ENCODE measurements around the gene MAST1.
"Not testable (repeated sequence)": the region's sequence is repeated elsewhere in the genome, so short reads cannot be mapped to it uniquely, and the experiment has no call there.

MAST1 gene

DNA sequence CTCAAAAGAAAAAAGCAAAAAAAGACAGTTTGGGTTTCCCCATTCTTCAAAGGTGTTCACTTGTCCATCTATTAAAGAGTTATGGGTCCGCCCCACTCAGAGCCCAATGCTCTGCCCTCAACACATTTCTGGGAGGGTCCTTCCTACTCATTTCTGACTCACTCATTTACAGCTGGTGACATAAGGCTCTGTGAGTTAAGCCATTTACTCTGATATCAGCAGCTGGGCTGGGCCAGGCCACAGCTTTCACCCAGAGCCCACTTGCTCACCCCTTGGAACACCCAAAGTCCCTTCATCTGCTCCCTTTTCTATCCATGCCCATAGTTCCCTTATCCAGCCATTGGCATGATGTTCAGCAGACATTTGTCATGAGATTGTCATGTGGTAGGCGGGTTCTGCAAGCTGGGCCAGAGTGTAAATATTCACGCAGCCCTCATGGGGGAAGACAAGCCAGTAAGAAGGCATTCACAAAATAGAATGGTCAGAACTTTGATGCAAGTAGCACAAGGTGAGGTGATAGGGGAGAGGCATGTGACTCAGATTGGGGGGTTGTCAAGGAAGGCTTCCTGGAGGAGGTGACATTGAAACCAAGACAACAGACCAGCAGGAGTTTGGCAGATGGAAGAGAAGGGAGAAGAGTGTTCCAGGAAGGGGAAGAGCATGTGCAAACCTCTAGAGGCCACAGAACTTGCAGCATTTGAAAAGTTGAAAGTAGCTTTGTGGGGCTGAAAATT lies 5.9 kb downstream of the MAST1 start:
- H3K4me3 ChIP-seq (ENCODE audit: low read depth in 1 of 2, low read length in 2 of 2) = no peak overlapping the region
- peaks cover 38% of the 10 kb centered on the region for H3K27me3 ChIP-seq (ENCODE audit: low read depth, low read length)
- peaks cover 0 to 9% of the 10 kb centered on the region in 2 donors for H3K4me1 ChIP-seq (ENCODE audit: control insufficient read depth in 1 of 2, insufficient read depth in 2 of 2, low read length in 2 of 2)
- no peak overlapping the region for H3K27ac ChIP-seq (ENCODE audit: low read length)
- H3K9me3 ChIP-seq (ENCODE audit: control insufficient read depth in 1 of 2, low read length in 2 of 2) = no peaks in the 10 kb centered on the region
- H3K36me3 ChIP-seq (ENCODE audit: control insufficient read depth in 1 of 2, insufficient read depth in 2 of 2, low read length in 2 of 2) = no peaks in the 10 kb centered on the region

DNA sequence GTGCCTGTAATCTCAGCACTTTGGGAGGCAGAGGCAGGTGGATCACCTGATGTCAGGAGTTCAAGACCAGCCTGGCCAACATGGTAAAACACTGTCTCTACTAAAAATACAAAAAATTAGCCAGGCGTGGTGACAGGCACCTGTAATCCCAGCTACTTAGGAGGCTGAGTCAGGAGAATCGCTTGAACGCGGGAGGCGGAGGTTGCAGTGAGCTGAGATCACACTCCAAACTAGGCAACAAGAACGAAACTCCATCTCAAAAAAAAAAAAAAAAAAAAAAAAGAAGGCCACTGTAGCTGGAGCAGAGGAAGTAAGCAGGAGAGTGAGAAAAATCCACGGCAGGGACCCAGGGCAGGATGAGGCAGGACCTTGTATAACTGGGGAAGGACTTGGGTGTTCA lies 8.3 kb downstream of the MAST1 start:
- H3K27me3 ChIP-seq (ENCODE audit: low read depth, low read length) = peaks cover 15% of the 10 kb centered on the region
- not testable (repeated sequence) for H3K4me1 ChIP-seq (ENCODE audit: control insufficient read depth in 1 of 2, insufficient read depth in 2 of 2, low read length in 2 of 2); H3K4me3 ChIP-seq (ENCODE audit: low read depth in 1 of 2, low read length in 2 of 2); H3K36me3 ChIP-seq (ENCODE audit: control insufficient read depth in 1 of 2, insufficient read depth in 2 of 2, low read length in 2 of 2); H3K9me3 ChIP-seq (ENCODE audit: control insufficient read depth in 1 of 2, low read length in 2 of 2); H3K27ac ChIP-seq (ENCODE audit: low read length)

DNA sequence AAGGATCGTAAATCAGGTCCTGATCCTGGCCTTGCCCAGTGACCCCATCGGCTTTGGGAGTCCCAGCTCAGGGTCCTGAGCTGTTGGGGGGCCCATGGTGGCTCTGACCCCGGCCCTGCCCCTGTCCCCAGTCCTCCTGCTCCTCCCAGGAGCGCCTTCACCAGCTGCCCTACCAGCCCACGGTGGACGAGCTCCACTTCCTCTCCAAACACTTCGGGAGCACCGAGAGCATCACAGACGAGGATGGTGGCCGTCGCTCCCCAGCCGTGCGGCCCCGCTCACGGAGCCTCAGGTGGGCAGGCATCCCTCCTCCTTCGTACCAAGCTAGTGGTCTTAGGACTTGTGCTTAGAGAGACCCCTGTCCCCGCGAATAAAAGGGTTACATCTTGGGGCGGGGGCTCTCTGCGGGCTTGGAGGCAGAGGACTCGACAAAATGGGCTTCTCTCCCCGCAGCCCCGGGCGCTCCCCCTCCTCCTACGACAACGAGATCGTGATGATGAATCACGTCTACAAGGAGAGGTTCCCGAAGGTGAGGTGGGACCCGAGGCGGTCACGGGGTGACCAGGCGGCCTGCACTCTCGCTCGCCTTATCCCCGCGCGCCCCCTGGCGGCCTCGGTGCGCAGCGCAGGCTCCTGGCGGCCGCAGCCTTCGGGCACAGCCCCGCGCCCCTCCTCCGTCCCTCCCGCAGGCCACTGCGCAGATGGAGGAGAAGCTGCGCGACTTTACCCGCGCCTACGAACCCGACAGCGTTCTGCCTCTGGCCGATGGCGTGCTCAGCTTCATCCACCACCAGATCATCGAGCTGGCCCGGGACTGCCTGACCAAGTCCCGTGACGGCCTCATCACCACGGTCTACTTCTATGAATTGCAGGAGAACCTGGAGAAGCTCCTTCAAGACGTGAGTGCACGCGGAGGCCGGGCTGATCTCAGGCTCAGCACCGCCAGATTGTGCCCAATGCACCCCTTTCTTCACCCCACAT lies 9.1 kb downstream of the MAST1 start:
- Histone ChIP-seq H3K4me1 (ENCODE audit: control insufficient read depth in 1 of 2, insufficient read depth in 2 of 2, low read length in 2 of 2) (no peaks in the 10 kb centered on the region), H3K36me3 (ENCODE audit: control insufficient read depth in 1 of 2, insufficient read depth in 2 of 2, low read length in 2 of 2) (no peaks in the 10 kb centered on the region), H3K27ac (ENCODE audit: low read length) (no peak overlapping the region), H3K9me3 (ENCODE audit: control insufficient read depth in 1 of 2, low read length in 2 of 2) (no peaks in the 10 kb centered on the region), H3K4me3 (ENCODE audit: low read depth in 1 of 2, low read length in 2 of 2) (peak overlapping the region; percentile 3 to 41), H3K27me3 (ENCODE audit: low read depth, low read length) (peaks cover 9% of the 10 kb centered on the region)

DNA sequence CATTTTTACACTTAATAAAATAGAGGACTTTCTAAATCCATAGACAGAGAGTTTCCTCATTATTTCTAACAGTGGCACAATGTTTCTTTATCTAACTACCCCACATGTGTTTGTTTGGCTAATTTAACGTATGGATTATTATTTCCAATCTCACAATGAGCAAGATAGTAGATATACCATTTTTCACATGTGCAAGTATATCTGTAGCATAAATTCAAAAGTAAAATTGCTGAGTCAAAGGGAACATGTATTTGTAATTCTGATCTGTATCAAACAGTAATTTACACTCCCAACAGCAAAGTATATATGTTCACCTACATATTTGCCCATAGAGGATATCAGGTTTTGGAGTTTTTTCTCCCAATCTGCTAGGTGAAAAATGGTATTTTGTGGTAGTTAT lies 18.3 kb downstream of the MAST1 start:
- no peaks in the 10 kb centered on the region for H3K36me3 ChIP-seq (ENCODE audit: control insufficient read depth in 1 of 2, insufficient read depth in 2 of 2, low read length in 2 of 2)
- no peak overlapping the region for H3K4me3 ChIP-seq (ENCODE audit: low read depth in 1 of 2, low read length in 2 of 2)
- no peaks in the 10 kb centered on the region for H3K27me3 ChIP-seq (ENCODE audit: low read depth, low read length)
- H3K27ac ChIP-seq (ENCODE audit: low read length) = no peak overlapping the region
- H3K9me3 ChIP-seq (ENCODE audit: control insufficient read depth in 1 of 2, low read length in 2 of 2) = no peaks in the 10 kb centered on the region
- H3K4me1 ChIP-seq (ENCODE audit: control insufficient read depth in 1 of 2, insufficient read depth in 2 of 2, low read length in 2 of 2) = no peaks in the 10 kb centered on the region

DNA sequence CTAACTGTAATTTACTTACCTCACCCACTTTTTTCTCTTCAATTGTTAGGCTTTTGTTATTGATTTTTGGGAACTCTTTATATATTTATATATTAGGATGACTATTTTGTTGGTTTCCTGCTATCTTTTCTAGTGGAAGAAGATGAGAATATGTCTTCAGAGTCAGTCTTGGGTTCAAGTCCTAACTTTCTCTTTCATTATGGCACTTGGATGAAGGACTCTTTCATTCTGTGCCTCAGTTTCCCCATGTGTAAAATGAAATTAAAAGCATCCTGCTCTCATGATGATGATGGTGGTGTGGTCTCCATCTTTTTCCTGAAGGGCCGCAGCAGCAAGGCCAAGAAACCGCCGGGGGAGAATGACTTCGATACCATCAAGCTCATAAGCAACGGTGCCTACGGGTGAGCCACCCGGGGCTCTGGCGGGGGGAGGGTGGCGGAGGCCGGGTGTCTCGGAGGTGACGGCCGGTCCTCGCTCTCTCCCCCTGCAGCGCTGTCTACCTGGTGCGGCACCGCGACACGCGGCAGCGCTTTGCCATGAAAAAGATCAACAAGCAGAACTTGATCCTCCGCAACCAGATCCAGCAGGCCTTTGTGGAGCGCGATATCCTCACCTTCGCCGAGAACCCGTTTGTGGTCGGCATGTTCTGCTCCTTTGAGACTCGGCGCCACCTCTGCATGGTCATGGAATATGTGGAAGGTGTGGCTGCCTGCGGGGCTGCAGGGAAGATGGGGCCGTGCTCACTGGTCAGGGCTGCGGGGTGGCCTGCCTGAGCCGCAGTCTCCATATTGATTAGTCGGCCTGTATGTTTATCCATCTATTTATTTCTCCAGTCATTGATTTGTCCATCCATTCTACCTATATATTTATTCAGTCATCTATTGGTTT lies 20.0 kb downstream of the MAST1 start:
- no peak overlapping the region for H3K4me3 ChIP-seq (ENCODE audit: low read depth in 1 of 2, low read length in 2 of 2)
- H3K36me3 ChIP-seq (ENCODE audit: control insufficient read depth in 1 of 2, insufficient read depth in 2 of 2, low read length in 2 of 2) = no peaks in the 10 kb centered on the region
- no peaks in the 10 kb centered on the region for H3K4me1 ChIP-seq (ENCODE audit: control insufficient read depth in 1 of 2, insufficient read depth in 2 of 2, low read length in 2 of 2)
- H3K9me3 ChIP-seq (ENCODE audit: control insufficient read depth in 1 of 2, low read length in 2 of 2) = no peaks in the 10 kb centered on the region
- no peaks in the 10 kb centered on the region for H3K27me3 ChIP-seq (ENCODE audit: low read depth, low read length)
- no peak overlapping the region for H3K27ac ChIP-seq (ENCODE audit: low read length)

DNA sequence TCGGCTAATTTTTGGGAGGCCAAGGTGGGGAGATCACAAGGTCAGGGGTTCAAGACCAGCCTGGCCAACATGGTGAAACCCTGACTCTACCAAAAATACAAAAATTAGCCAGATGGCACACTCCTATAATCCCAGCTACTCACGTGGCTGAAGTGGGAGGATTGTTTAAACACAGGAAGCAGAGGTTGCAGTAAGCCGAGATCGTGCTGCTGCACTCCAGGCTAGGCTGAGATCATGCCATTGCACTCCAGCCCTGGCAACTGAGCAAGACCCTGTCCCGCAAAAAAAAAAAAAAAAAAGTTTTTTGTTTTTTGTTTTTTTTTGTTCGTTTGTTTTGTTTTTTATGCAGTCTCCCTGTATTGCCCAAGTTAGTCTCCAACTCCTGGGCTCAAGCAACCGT lies 21.2 kb downstream of the MAST1 start:
- no peaks in the 10 kb centered on the region for H3K36me3 ChIP-seq (ENCODE audit: control insufficient read depth in 1 of 2, insufficient read depth in 2 of 2, low read length in 2 of 2)
- H3K9me3 ChIP-seq (ENCODE audit: control insufficient read depth in 1 of 2, low read length in 2 of 2) = no peaks in the 10 kb centered on the region
- no peak overlapping the region for H3K27ac ChIP-seq (ENCODE audit: low read length)
- no peaks in the 10 kb centered on the region for H3K27me3 ChIP-seq (ENCODE audit: low read depth, low read length)
- no peaks in the 10 kb centered on the region for H3K4me1 ChIP-seq (ENCODE audit: control insufficient read depth in 1 of 2, insufficient read depth in 2 of 2, low read length in 2 of 2)
- no peak overlapping the region for H3K4me3 ChIP-seq (ENCODE audit: low read depth in 1 of 2, low read length in 2 of 2)

DNA sequence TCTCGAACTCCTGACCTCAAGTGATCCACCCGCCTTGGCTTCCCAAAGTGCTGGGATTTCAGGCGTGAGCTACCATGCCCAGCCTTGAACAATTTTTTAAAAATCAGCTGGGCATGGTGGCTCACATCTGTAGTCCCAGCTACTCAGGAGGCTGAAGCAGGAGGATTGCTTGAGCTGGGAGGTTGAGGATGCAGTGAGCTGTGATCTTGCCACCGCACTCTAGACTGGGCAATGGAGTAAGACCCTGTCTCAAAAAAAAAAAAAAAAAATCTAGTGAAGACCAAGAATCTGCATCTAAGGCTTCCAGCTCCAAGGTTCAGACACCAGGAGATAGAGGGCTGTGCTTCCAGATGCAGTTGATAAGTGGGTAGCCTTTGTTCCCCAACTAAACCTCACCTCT lies 25.8 kb downstream of the MAST1 start:
- peaks cover 0 to 9% of the 10 kb centered on the region in 2 donors for H3K4me1 ChIP-seq (ENCODE audit: control insufficient read depth in 1 of 2, insufficient read depth in 2 of 2, low read length in 2 of 2)
- no peak overlapping the region for H3K27ac ChIP-seq (ENCODE audit: low read length)
- no peaks in the 10 kb centered on the region for H3K9me3 ChIP-seq (ENCODE audit: control insufficient read depth in 1 of 2, low read length in 2 of 2)
- no peaks in the 10 kb centered on the region for H3K27me3 ChIP-seq (ENCODE audit: low read depth, low read length)
- no peak overlapping the region for H3K4me3 ChIP-seq (ENCODE audit: low read depth in 1 of 2, low read length in 2 of 2)
- H3K36me3 ChIP-seq (ENCODE audit: control insufficient read depth in 1 of 2, insufficient read depth in 2 of 2, low read length in 2 of 2) = no peaks in the 10 kb centered on the region

DNA sequence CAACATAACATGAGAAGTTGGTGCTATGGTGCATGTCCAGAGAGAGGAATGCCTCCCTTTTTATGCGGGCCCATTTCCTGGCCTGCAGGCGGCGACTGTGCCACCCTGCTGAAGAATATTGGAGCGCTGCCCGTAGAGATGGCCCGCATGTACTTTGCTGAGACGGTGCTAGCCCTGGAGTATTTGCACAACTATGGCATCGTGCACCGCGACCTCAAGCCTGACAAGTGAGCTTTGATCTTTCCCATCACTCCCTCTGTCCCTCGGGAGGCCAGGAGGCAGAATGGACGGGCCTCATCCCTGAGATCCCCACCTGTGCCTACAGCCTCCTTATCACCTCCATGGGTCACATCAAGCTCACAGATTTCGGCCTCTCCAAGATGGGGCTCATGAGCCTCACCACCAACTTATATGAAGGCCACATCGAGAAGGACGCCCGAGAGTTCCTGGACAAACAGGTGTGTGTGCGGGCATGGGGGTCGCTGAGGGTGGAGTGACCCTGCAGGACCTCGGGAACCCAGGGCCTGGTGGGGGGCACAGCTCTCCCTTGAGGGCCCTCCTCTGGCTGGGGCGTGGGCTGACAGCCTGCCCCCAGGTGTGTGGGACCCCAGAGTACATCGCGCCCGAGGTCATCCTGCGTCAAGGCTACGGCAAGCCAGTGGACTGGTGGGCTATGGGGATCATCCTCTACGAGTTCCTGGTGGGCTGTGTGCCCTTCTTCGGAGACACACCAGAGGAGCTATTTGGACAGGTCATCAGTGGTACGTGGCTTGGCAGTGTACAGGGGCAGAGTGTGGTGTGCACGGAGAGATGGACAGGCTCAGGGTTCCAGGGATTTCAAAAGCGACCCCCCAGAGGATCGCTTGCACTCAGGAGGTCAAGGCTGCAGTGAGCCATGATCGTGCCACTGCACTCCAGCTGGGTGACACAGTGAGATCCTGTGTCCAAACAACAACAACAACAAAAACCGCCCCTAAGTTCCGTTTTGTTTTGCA lies 26.7 kb downstream of the MAST1 start:
- no peaks in the 10 kb centered on the region for H3K27me3 ChIP-seq (ENCODE audit: low read depth, low read length)
- no peak overlapping the region for H3K27ac ChIP-seq (ENCODE audit: low read length)
- H3K36me3 ChIP-seq (ENCODE audit: control insufficient read depth in 1 of 2, insufficient read depth in 2 of 2, low read length in 2 of 2) = no peaks in the 10 kb centered on the region

DNA sequence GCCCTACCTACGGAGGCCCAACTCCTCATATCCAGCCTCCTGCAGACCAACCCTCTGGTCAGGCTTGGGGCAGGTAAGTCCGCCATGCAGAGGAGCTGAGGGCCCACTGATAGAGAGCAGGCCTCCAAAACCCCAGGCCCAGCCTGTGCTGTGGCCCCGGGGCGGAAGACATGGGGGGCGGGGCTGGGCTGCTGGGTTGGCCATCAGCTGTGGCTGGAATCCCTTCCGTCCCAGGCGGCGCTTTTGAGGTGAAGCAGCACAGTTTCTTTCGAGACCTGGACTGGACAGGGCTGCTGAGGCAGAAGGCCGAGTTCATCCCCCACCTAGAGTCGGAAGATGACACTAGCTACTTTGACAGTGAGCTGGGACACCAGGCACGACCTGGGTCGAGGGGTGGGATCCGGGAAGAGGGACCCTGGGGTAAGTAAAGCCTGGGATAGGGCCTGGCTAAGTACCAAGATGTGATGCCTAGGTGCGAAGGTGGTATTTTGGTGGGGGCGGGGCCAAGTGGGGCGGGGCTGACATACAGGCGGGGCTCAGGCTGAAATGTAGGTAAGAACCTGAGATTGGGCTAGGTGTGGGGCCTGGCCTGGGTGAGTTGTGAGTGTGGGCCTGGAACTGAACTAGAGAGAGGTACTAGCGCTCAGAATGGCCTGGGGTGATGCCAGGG lies 27.6 kb downstream of the MAST1 start:
- Histone ChIP-seq H3K4me1 (ENCODE audit: control insufficient read depth in 1 of 2, insufficient read depth in 2 of 2, low read length in 2 of 2) (peaks cover 0 to 9% of the 10 kb centered on the region in 2 donors), H3K36me3 (ENCODE audit: control insufficient read depth in 1 of 2, insufficient read depth in 2 of 2, low read length in 2 of 2) (no peaks in the 10 kb centered on the region), H3K9me3 (ENCODE audit: control insufficient read depth in 1 of 2, low read length in 2 of 2) (no peaks in the 10 kb centered on the region), H3K4me3 (ENCODE audit: low read depth in 1 of 2, low read length in 2 of 2) (no peak overlapping the region), H3K27ac (ENCODE audit: low read length) (no peak overlapping the region), H3K27me3 (ENCODE audit: low read depth, low read length) (no peaks in the 10 kb centered on the region)

More for the DNA sequence above, 26.7 kb downstream of the MAST1 start:
- Histone ChIP-seq H3K4me3 (ENCODE audit: low read depth in 1 of 2, low read length in 2 of 2) (no peak overlapping the region), H3K9me3 (ENCODE audit: control insufficient read depth in 1 of 2, low read length in 2 of 2) (no peaks in the 10 kb centered on the region), H3K4me1 (ENCODE audit: control insufficient read depth in 1 of 2, insufficient read depth in 2 of 2, low read length in 2 of 2) (peaks cover 0 to 9% of the 10 kb centered on the region in 2 donors)

All from muscle layer of duodenum (tissue), 2 donors.